HG02970 (cell line): ENCODE data around the gene SMAD5.

Source experiments
- ATAC-seq: cut with Tn5 transposase; IDR thresholded peaks from one replicate; pipeline ENCODE4 v1.9.1; 2021; ENCODE audit warnings: mild to moderate bottlenecking, moderate library complexity, moderate number of reproducible peaks; ENCODE audit not compliant: unreplicated experiment, low FRiP score

The SMAD5 gene

GRCh38 chr5:136153581-136154236 is 21.1 kb downstream of the SMAD5 start:
- ATAC-seq: no peak

- no peak for ATAC-seq
Observed at GRCh38 chr5:136155078-136155477, 22.4 kb downstream of the SMAD5 start.

GRCh38 chr5:136155761-136156160 is 23.1 kb downstream of the SMAD5 start:
- ATAC-seq: no peak

- ATAC-seq: no peak
Observed at GRCh38 chr5:136157514-136157913, 24.9 kb downstream of the SMAD5 start.

- ATAC-seq: no peak
Observed at GRCh38 chr5:136159457-136159856, 26.8 kb downstream of the SMAD5 start.

- ATAC-seq: no peak
Observed at GRCh38 chr5:136162008-136162407, 29.4 kb downstream of the SMAD5 start.

- no peak for ATAC-seq
Observed at GRCh38 chr5:136164226-136164625, 31.6 kb downstream of the SMAD5 start.

- no peak for ATAC-seq
Observed at GRCh38 chr5:136166909-136167308, 34.3 kb downstream of the SMAD5 start.

GRCh38 chr5:136169218-136169617 is 36.6 kb downstream of the SMAD5 start:
- no peak for ATAC-seq

- no peak for ATAC-seq
Observed at GRCh38 chr5:136174021-136174659, 41.5 kb downstream of the SMAD5 start.

GRCh38 chr5:136182618-136183017 is 50.0 kb downstream of the SMAD5 start:
- ATAC-seq: no peak

- ATAC-seq: no peak
Observed at GRCh38 chr5:136185974-136186665, 53.5 kb downstream of the SMAD5 start.

GRCh38 chr5:136186796-136187195 is 54.2 kb downstream of the SMAD5 start:
- no peak for ATAC-seq

GRCh38 chr5:136188859-136189258 is 56.2 kb downstream of the SMAD5 start:
- ATAC-seq: no peak

- no peak for ATAC-seq
Observed at GRCh38 chr5:136190091-136190720, 57.6 kb downstream of the SMAD5 start.

GRCh38 chr5:136190904-136191303 is 58.3 kb downstream of the SMAD5 start:
- ATAC-seq: no peak

- ATAC-seq: no peak
Observed at GRCh38 chr5:136191304-136192014, 58.8 kb downstream of the SMAD5 start.

GRCh38 chr5:136192015-136192525 is 59.4 kb downstream of the SMAD5 start:
- ATAC-seq: no peak

- ATAC-seq: no peak
Observed at GRCh38 chr5:136192526-136193321, 60.1 kb downstream of the SMAD5 start, which contains the start of gene SMIM32. TSS of gene SMIM32 (minus strand) at chr5:136193162. CDS start at chr5:136192524, 638 bp downstream.
